H9 (cell line): ENCODE measurements around the gene GJA10. TPM values are rescaled to one million over a fixed set of nuclear protein-coding genes. Genes with fewer than 3 reads are reported as not detected.

Source experiments
- DNase-seq: peaks from one replicate; pipeline ENCODE4 v3.0.0-alpha.2; 2017
- H2AFZ ChIP-seq: one replicate; pipeline ENCODE4 v1.6.1; 2013; ENCODE audit warnings: mild to moderate bottlenecking, low read length, control low read depth, moderate library complexity
- H2AK5ac ChIP-seq: 2 replicates; pipeline ENCODE4 v1.6.1; 2013; ENCODE audit warnings: low read length, control low read depth, mixed read lengths; ENCODE audit not compliant: insufficient read length
- H2BK120ac ChIP-seq: one replicate; pipeline ENCODE4 v1.6.1; 2013; ENCODE audit warnings: low read depth, mild to moderate bottlenecking, low read length, control low read depth, inconsistent platforms; ENCODE audit not compliant: poor library complexity, severe bottlenecking
- H2BK12ac ChIP-seq: 2 replicates; pipeline ENCODE4 v1.6.1; 2013; ENCODE audit warnings: low read length, control low read depth, mixed read lengths, low read depth; ENCODE audit not compliant: insufficient read length
- H2BK15ac ChIP-seq: 2 replicates; pipeline ENCODE4 v1.6.1; 2013; ENCODE audit warnings: low read depth, low read length, control low read depth
- H2BK20ac ChIP-seq: one replicate; pipeline ENCODE4 v1.6.1; 2013; ENCODE audit warnings: low read depth, mild to moderate bottlenecking, low read length, control low read depth, inconsistent platforms; ENCODE audit not compliant: poor library complexity, severe bottlenecking
- H2BK5ac ChIP-seq: 2 replicates; pipeline ENCODE4 v1.6.1; 2013; ENCODE audit warnings: low read length, control low read depth, mixed read lengths; ENCODE audit not compliant: insufficient read length
- H3K14ac ChIP-seq: 2 replicates; pipeline ENCODE4 v1.6.1; 2013; ENCODE audit warnings: low read length, control low read depth; ENCODE audit not compliant: insufficient read depth
- H3K18ac ChIP-seq: 2 replicates; pipeline ENCODE4 v1.6.1; 2013; ENCODE audit warnings: low read depth, mild to moderate bottlenecking, mixed read lengths, low read length, control low read depth; ENCODE audit not compliant: insufficient read length
- H3K23ac ChIP-seq: 2 replicates; pipeline ENCODE4 v1.6.1; 2013; ENCODE audit warnings: low read length, control low read depth, mixed read lengths, low read depth; ENCODE audit not compliant: insufficient read length
- H3K23me2 ChIP-seq: 2 replicates; pipeline ENCODE4 v1.6.1; 2013; ENCODE audit warnings: low read depth, mild to moderate bottlenecking, mixed read lengths, low read length, control low read depth; ENCODE audit not compliant: insufficient read length, poor library complexity, severe bottlenecking
- H3K27ac ChIP-seq: 2 replicates; pipeline ENCODE4 v1.5.1; 2013; ENCODE audit warnings: low read length, control low read depth, mixed read lengths, low read depth; ENCODE audit not compliant: insufficient read length
- H3K27me3 ChIP-seq: 2 replicates; pipeline ENCODE4 v1.6.1; 2013; ENCODE audit warnings: low read length, control low read depth, inconsistent platforms; ENCODE audit not compliant: insufficient read depth
- H3K4ac ChIP-seq: 2 replicates; pipeline ENCODE4 v1.6.1; 2013; ENCODE audit warnings: low read depth, mild to moderate bottlenecking, control low read depth, inconsistent platforms, low read length, moderate library complexity
- H3K4me1 ChIP-seq: 2 replicates; pipeline ENCODE4 v1.6.1; 2013; ENCODE audit warnings: low read length, control low read depth, inconsistent platforms; ENCODE audit not compliant: insufficient read depth
- H3K4me2 ChIP-seq: 2 replicates; pipeline ENCODE4 v1.6.1; 2013; ENCODE audit warnings: low read length, control low read depth, mixed read lengths; ENCODE audit not compliant: insufficient read length, insufficient read depth
- H3K56ac ChIP-seq: 2 replicates; pipeline ENCODE4 v1.6.1; 2013; ENCODE audit warnings: low read depth, mild to moderate bottlenecking, mixed read lengths, low read length, control low read depth; ENCODE audit not compliant: insufficient read length
- H3K79me1 ChIP-seq: 2 replicates; pipeline ENCODE4 v1.6.1; 2013; ENCODE audit warnings: low read depth, mild to moderate bottlenecking, moderate library complexity, low read length, control low read depth, inconsistent platforms; ENCODE audit not compliant: insufficient read depth, poor library complexity, severe bottlenecking
- H3K79me2 ChIP-seq: 2 replicates; pipeline ENCODE4 v1.6.1; 2013; ENCODE audit warnings: low read length, control low read depth, inconsistent platforms; ENCODE audit not compliant: insufficient read depth
- H3K9ac ChIP-seq: 2 replicates; pipeline ENCODE4 v1.6.1; 2013; ENCODE audit warnings: low read length, control low read depth, mixed read lengths; ENCODE audit not compliant: insufficient read length; ENCODE audit errors: extremely low read depth
- H3K9me3 ChIP-seq: one replicate; pipeline ENCODE4 v1.6.1; 2013; ENCODE audit warnings: low read depth, low read length, inconsistent platforms; ENCODE audit not compliant: control insufficient read depth
- H3T11ph ChIP-seq: one replicate; pipeline ENCODE4 v1.6.1; 2013; ENCODE audit warnings: mild to moderate bottlenecking, low read length, control low read depth, inconsistent platforms
- H4K20me1 ChIP-seq: one replicate; pipeline ENCODE4 v1.6.1; 2013; ENCODE audit not compliant: control insufficient read depth, insufficient read length, insufficient read depth
- H4K5ac ChIP-seq: 2 replicates; pipeline ENCODE4 v1.6.1; 2013; ENCODE audit warnings: low read depth, mild to moderate bottlenecking, mixed read lengths, low read length, control low read depth; ENCODE audit not compliant: insufficient read length
- H4K8ac ChIP-seq: replicated peaks from 2 replicates; pipeline ENCODE4 v1.6.1; 2013; ENCODE audit warnings: low read length, control low read depth, mixed read lengths, low read depth; ENCODE audit not compliant: insufficient read length
- H4K91ac ChIP-seq: 2 replicates; pipeline ENCODE4 v1.6.1; 2013; ENCODE audit warnings: low read depth, mild to moderate bottlenecking, moderate library complexity, mixed read lengths, low read length, control low read depth; ENCODE audit not compliant: insufficient read length
- H3K27ac Mint-ChIP-seq, 3 experiments: 2 replicates in 2 of 3; 3 replicates in 1 of 3; pipeline ENCODE4 v1.8.0; 2020 to 2021; ENCODE audit warnings: mixed read lengths in 3 of 3, mild to moderate bottlenecking in 1 of 3, moderate library complexity in 1 of 3
- H3K27me3 Mint-ChIP-seq: 2 replicates; pipeline ENCODE4 v1.8.0; 2021; ENCODE audit warnings: low read depth, mild to moderate bottlenecking, moderate library complexity, mixed read lengths
- H3K36me3 Mint-ChIP-seq, 3 experiments: 2 replicates in 2 of 3; 3 replicates in 1 of 3; pipeline ENCODE4 v1.8.0; 2020 to 2021; ENCODE audit warnings: low read depth in 3 of 3, mixed read lengths in 3 of 3; ENCODE audit not compliant: insufficient read depth in 1 of 3
- H3K4me1 Mint-ChIP-seq, 2 experiments: 2 replicates each; pipeline ENCODE4 v1.8.0; 2020; ENCODE audit warnings: mixed read lengths in 2 of 2
- H3K4me3 Mint-ChIP-seq, 2 experiments: 2 replicates in 1 of 2; 3 replicates in 1 of 2; pipeline ENCODE4 v1.8.0; 2020 to 2021; ENCODE audit warnings: mild to moderate bottlenecking in 2 of 2, mixed read lengths in 2 of 2, moderate library complexity in 1 of 2
- H3K9me3 Mint-ChIP-seq, 2 experiments: 2 replicates in 1 of 2; 3 replicates in 1 of 2; pipeline ENCODE4 v1.8.0; 2020; ENCODE audit warnings: mild to moderate bottlenecking in 2 of 2, mixed read lengths in 2 of 2, moderate library complexity in 1 of 2
- CTCF ChIP-seq: fragments of 200-600 bp; sonication (generic); conservative IDR thresholded peaks from 3 replicates; pipeline ENCODE4 v1.8.0; 2021; ENCODE audit warnings: antibody characterized with exemption, mild to moderate bottlenecking
- WGBS: extraction: QIAGEN DNeasy Blood & Tissue Kit; methylation state at CpG from one replicate; pipeline ENCODE4 v1.1.7; 2013; ENCODE audit warnings: missing lambda C conversion rate, low lambda C conversion rate, mixed read lengths; ENCODE audit not compliant: insufficient read length; ENCODE audit errors: extremely low coverage; 5-methylcytosine and 5-hydroxymethylcytosine counted together
- total RNA-seq: library from RNA; stranded (reverse); gene quantifications from 2 replicates; pipeline ENCODE4 v1.2.1, GENCODE V29; 2021

GJA10 gene
- total RNA-seq, 1 experiment from 2014 or later, result not detected

GRCh38 chr6:89927791-89928550 lies 33.7 kb downstream of the GJA10 start:
- no peak overlapping the region for H3K27ac ChIP-seq
- H4K91ac ChIP-seq, result no peak overlapping the region
- no peaks in the 10 kb centered on the region for H3K4me1 ChIP-seq
- no peak overlapping the region for H2BK15ac ChIP-seq
- Mint-ChIP-seq H3K27ac (peak overlapping the region in 1 of 3 experiments; percentile 17; a peak in 1 of 7 replicates), H3K27me3 (no peaks in the 10 kb centered on the region), H3K36me3 (no peaks in the 10 kb centered on the region), H3K4me3 (no peak overlapping the region), H3K9me3 (no peaks in the 10 kb centered on the region; a peak in 1 of 5 replicates), H3K4me1 (peaks cover 12 to 23% of the 10 kb centered on the region in 2 experiments)
- H3K56ac ChIP-seq, result no peak overlapping the region
- H2AK5ac ChIP-seq, result no peak overlapping the region
- H3K9me3 ChIP-seq, result no peaks in the 10 kb centered on the region
- H3K23ac ChIP-seq, result no peak overlapping the region
- H2AFZ ChIP-seq, result no peak overlapping the region
- H3K18ac ChIP-seq, result no peak overlapping the region
- H3T11ph ChIP-seq, result no peak overlapping the region
- DNase-seq, result no peak
- no peak for TF ChIP-seq CTCF
- H3K4ac ChIP-seq, result no peak overlapping the region
- H3K27me3 ChIP-seq, result no peaks in the 10 kb centered on the region
- H3K14ac ChIP-seq, result no peak overlapping the region
- no peaks in the 10 kb centered on the region for H3K23me2 ChIP-seq
- no peak overlapping the region for H2BK120ac ChIP-seq
- H2BK20ac ChIP-seq, result no peak overlapping the region
- no peak overlapping the region for H3K9ac ChIP-seq
- no peak overlapping the region for H2BK5ac ChIP-seq
- no peak overlapping the region for H2BK12ac ChIP-seq
- H3K79me2 ChIP-seq, result no peaks in the 10 kb centered on the region
- no peak overlapping the region for H4K8ac ChIP-seq
- no CpG with 5 or more reads among the region's 6 CpGs for WGBS
- no peak overlapping the region for H4K5ac ChIP-seq
- no peaks in the 10 kb centered on the region for H4K20me1 ChIP-seq
- H3K79me1 ChIP-seq, result no peaks in the 10 kb centered on the region
- H3K4me2 ChIP-seq, result no peak overlapping the region
